Measurements from ENCODE around the gene UBTD1. TPM values are rescaled to one million over a fixed set of nuclear protein-coding genes. Genes with fewer than 3 reads are reported as not detected.

The UBTD1 gene
- total and polyA plus RNA-seq, 8 donors, result 16.6 to 41.0 (median 20.6) TPM

GRCh38 chr10:97548828-97549455, 50.2 kb downstream of the UBTD1 start:
- no peak overlapping the region for H3K4me3 ChIP-seq
- H3K27ac ChIP-seq, result no peak overlapping the region
- no peaks in the 10 kb centered on the region for H3K27me3 ChIP-seq
- H3K9me3 ChIP-seq, result no peaks in the 10 kb centered on the region
- intact Hi-C loops (cut with DNase I), result no loop called here
- TF ChIP-seq CTCF (IDR thresholded peaks at IDR 0.05), result no peak
- peak in 2 of 4 donors; percentile 21 to 55 for DNase-seq
- H3K4me1 ChIP-seq, result peaks cover 5 to 33% of the 10 kb centered on the region in 2 donors
- H3K36me3 ChIP-seq, result no peaks in the 10 kb centered on the region
- ATAC-seq, result no peak

- no peak for TF ChIP-seq CTCF (IDR thresholded peaks at IDR 0.05)
Observed at GRCh38 chr10:97549587-97550322, 51.0 kb downstream of the UBTD1 start.

GRCh38 chr10:97550336-97551149, 51.8 kb downstream of the UBTD1 start:
- no peak for TF ChIP-seq CTCF (IDR thresholded peaks at IDR 0.05)
- Histone ChIP-seq H3K27me3 (no peaks in the 10 kb centered on the region), H3K4me1 (peaks cover 0 to 25% of the 10 kb centered on the region in 2 donors), H3K4me3 (no peak overlapping the region), H3K36me3 (no peaks in the 10 kb centered on the region), H3K9me3 (peaks cover 0 to 3% of the 10 kb centered on the region in 2 donors), H3K27ac (peak overlapping the region in 1 of 2 donors; percentile 24)
- ATAC-seq (no peak), DNase-seq (peak in 2 of 4 donors; percentile 29 to 71)
- intact Hi-C loops (cut with DNase I), result loop anchor here in 1 of 2 donors (5.0 kb wide), 1 partner anchor 88 kb away; no protein-coding TSS in a partner anchor

More at GRCh38 chr10:97549587-97550322, 51.0 kb downstream of the UBTD1 start:
- intact Hi-C loops (cut with DNase I), result loop anchor here in 1 of 2 donors (5.0 kb wide), 1 partner anchor 87 kb away; no protein-coding TSS in a partner anchor
- peak in 3 of 4 donors; percentile 32 to 50 (median 38) for DNase-seq
- no peaks in the 10 kb centered on the region for H3K27me3 ChIP-seq
- no peak overlapping the region for H3K4me3 ChIP-seq
- ATAC-seq, result peak; percentile 46
- H3K4me1 ChIP-seq, result peaks cover 0 to 25% of the 10 kb centered on the region in 2 donors
- peak overlapping the region; percentile 24 for H3K27ac ChIP-seq
- H3K9me3 ChIP-seq, result no peaks in the 10 kb centered on the region
- no peaks in the 10 kb centered on the region for H3K36me3 ChIP-seq

GRCh38 chr10:97551271-97551670, 52.5 kb downstream of the UBTD1 start:
- H3K27me3 ChIP-seq, result no peaks in the 10 kb centered on the region
- H3K27ac ChIP-seq, result no peak overlapping the region
- H3K4me1 ChIP-seq, result peaks cover 0 to 22% of the 10 kb centered on the region in 2 donors
- DNase-seq, result peak in 2 of 4 donors; percentile 11 to 20
- no peak overlapping the region for H3K4me3 ChIP-seq
- peaks cover 0 to 3% of the 10 kb centered on the region in 2 donors for H3K9me3 ChIP-seq
- intact Hi-C loops (cut with DNase I), result loop anchor here in 1 of 2 donors (5.0 kb wide), 1 partner anchor 89 kb away; no protein-coding TSS in a partner anchor
- ATAC-seq, result no peak
- no peaks in the 10 kb centered on the region for H3K36me3 ChIP-seq
- TF ChIP-seq CTCF (IDR thresholded peaks at IDR 0.05), result no peak

Data from left lung (tissue), 10 donors.